ENCODE results near the gene DUSP14.

Gene DUSP14

GRCh38 chr17:37547986-37548385 lies 58.3 kb downstream of the DUSP14 start:
- peaks cover 65% of the 10 kb centered on the region for H3K4me1 Mint-ChIP-seq (ENCODE audit: low read depth)
- no peaks in the 10 kb centered on the region for H3K9me3 Mint-ChIP-seq (ENCODE audit: low read depth)
- H3K27ac Mint-ChIP-seq, result peak overlapping the region; percentile 78
- H3K4me3 Mint-ChIP-seq, result peak overlapping the region; percentile 18
- no peaks in the 10 kb centered on the region for H3K27me3 Mint-ChIP-seq
- no peaks in the 10 kb centered on the region for H3K36me3 Mint-ChIP-seq

GRCh38 chr17:37551788-37552187 lies 62.1 kb downstream of the DUSP14 start:
- peak overlapping the region; percentile 87 for H3K27ac Mint-ChIP-seq
- H3K36me3 Mint-ChIP-seq, result peaks cover 2% of the 10 kb centered on the region
- no peaks in the 10 kb centered on the region for H3K27me3 Mint-ChIP-seq
- H3K9me3 Mint-ChIP-seq (ENCODE audit: low read depth), result no peaks in the 10 kb centered on the region
- peaks cover 71% of the 10 kb centered on the region for H3K4me1 Mint-ChIP-seq (ENCODE audit: low read depth)
- peak overlapping the region; percentile 55 for H3K4me3 Mint-ChIP-seq

GRCh38 chr17:37553401-37553966 lies 63.8 kb downstream of the DUSP14 start:
- no peaks in the 10 kb centered on the region for H3K27me3 Mint-ChIP-seq
- peak overlapping the region; percentile 81 for H3K27ac Mint-ChIP-seq
- peaks cover 56% of the 10 kb centered on the region for H3K4me1 Mint-ChIP-seq (ENCODE audit: low read depth)
- no peak overlapping the region for H3K4me3 Mint-ChIP-seq
- H3K9me3 Mint-ChIP-seq (ENCODE audit: low read depth), result no peaks in the 10 kb centered on the region
- peaks cover 2% of the 10 kb centered on the region for H3K36me3 Mint-ChIP-seq

GRCh38 chr17:37555386-37555785 lies 65.7 kb downstream of the DUSP14 start:
- H3K36me3 Mint-ChIP-seq, result peaks cover 2% of the 10 kb centered on the region
- peak overlapping the region; percentile 34 for H3K27ac Mint-ChIP-seq
- no peaks in the 10 kb centered on the region for H3K9me3 Mint-ChIP-seq (ENCODE audit: low read depth)
- peaks cover 44% of the 10 kb centered on the region for H3K4me1 Mint-ChIP-seq (ENCODE audit: low read depth)
- H3K27me3 Mint-ChIP-seq, result no peaks in the 10 kb centered on the region
- no peak overlapping the region for H3K4me3 Mint-ChIP-seq

- peaks cover 27% of the 10 kb centered on the region for H3K4me1 Mint-ChIP-seq (ENCODE audit: low read depth)
- H3K27ac Mint-ChIP-seq, result peak overlapping the region; percentile 18
- H3K9me3 Mint-ChIP-seq (ENCODE audit: low read depth), result no peaks in the 10 kb centered on the region
- H3K36me3 Mint-ChIP-seq, result peaks cover 6% of the 10 kb centered on the region
- H3K4me3 Mint-ChIP-seq, result no peak overlapping the region
- no peaks in the 10 kb centered on the region for H3K27me3 Mint-ChIP-seq
Observed at GRCh38 chr17:37557482-37557881, 67.8 kb downstream of the DUSP14 start.

- Mint-ChIP-seq H3K36me3 (peaks cover 6% of the 10 kb centered on the region), H3K4me1 (ENCODE audit: low read depth) (peaks cover 20% of the 10 kb centered on the region), H3K9me3 (ENCODE audit: low read depth) (no peaks in the 10 kb centered on the region), H3K27ac (no peak overlapping the region), H3K4me3 (no peak overlapping the region), H3K27me3 (no peaks in the 10 kb centered on the region)
Observed at GRCh38 chr17:37558299-37558698, 68.6 kb downstream of the DUSP14 start.

GRCh38 chr17:37562016-37562745 lies 72.5 kb downstream of the DUSP14 start:
- H3K4me3 Mint-ChIP-seq, result no peak overlapping the region
- peak overlapping the region; percentile 76 for H3K27ac Mint-ChIP-seq
- H3K4me1 Mint-ChIP-seq (ENCODE audit: low read depth), result peaks cover 12% of the 10 kb centered on the region
- H3K27me3 Mint-ChIP-seq, result no peaks in the 10 kb centered on the region
- peaks cover 18% of the 10 kb centered on the region for H3K36me3 Mint-ChIP-seq
- no peaks in the 10 kb centered on the region for H3K9me3 Mint-ChIP-seq (ENCODE audit: low read depth)
